Measurements from ENCODE around the gene PHACTR3. TPM values are rescaled to one million over a fixed set of nuclear protein-coding genes. Genes with fewer than 3 reads are reported as not detected.

Gene PHACTR3
- total RNA-seq, 2 donors from 2014 or later = 0.52 TPM; not detected in 1

DNA sequence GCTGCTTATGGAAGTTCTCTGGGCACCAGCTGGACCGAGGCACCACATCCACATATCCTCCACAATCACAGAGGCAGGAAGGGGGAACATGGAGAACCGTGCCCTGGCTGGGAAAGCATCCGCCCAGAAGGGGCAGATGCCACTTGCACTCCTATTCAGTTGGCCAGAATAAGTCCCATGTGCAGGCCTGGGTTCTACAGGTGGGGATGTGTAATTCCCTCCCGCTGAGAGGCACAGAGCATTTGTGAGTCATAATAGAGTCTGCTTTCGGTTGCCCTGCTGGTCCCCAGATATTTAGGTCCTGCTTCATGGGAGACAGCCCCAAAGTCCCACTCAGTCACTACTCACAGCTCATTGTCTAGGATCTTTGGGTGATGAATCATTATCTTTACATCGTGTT is 104.0 kb downstream of the PHACTR3 start:
- Mint-ChIP-seq H3K4me1 (no peaks in the 10 kb centered on the region), H3K4me3 (no peak overlapping the region), H3K27me3 (peaks cover 17% of the 10 kb centered on the region), H3K36me3 (ENCODE audit: low read depth) (no peaks in the 10 kb centered on the region), H3K27ac (no peak overlapping the region)
- no peak for ATAC-seq
- no peak for DNase-seq
- H3K9me3 ChIP-seq (ENCODE audit: control insufficient read depth, low read length, poor library complexity, severe bottlenecking) = no peaks in the 10 kb centered on the region

DNA sequence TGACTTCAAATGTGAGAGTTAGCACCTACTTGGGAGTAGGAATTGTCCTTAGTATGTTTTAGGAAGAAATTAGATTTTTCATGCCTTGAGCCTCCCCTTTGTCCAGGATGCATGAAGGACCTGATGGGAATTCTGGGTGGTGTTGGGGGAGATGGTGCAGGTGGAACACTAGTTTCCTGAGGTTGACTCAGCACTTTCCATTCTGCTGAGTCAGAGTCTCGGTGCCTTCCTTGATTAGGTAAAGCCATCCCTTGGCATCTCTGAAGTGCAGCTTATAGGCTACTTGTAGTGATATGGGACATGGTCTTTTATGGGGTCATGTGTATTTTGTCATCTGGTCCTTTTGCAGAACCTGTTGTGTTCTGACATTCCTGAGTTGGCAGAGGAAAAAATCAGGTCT is 105.3 kb downstream of the PHACTR3 start:
- ATAC-seq = no peak
- no peak overlapping the region for H3K27ac Mint-ChIP-seq

DNA sequence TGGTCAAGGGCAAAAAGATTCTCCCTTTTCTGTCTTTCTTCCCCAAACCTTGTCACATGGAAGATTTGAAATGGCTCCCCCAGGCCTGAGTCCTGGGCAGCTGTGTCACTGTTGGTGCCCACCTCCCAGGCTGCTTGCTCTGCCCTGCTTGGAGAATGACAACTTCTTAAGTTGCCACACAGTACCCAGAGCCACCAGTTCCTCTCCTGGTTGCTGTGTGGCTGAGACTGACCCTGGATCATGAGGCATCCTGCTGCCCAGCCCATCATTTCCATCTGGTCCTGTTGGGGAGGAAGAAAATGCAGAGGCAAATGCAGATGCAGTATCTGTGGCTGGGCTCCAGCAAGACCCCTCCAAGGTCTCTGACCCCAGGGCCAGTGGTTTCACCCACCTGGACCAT is 113.7 kb downstream of the PHACTR3 start:
- Mint-ChIP-seq H3K27me3 (peaks cover 32% of the 10 kb centered on the region), H3K27ac (no peak overlapping the region), H3K4me1 (peaks cover 5% of the 10 kb centered on the region), H3K36me3 (ENCODE audit: low read depth) (no peaks in the 10 kb centered on the region), H3K4me3 (no peak overlapping the region)
- no peaks in the 10 kb centered on the region for H3K9me3 ChIP-seq (ENCODE audit: control insufficient read depth, low read length, poor library complexity, severe bottlenecking)
- no peak for ATAC-seq
- no peak for DNase-seq

More for the DNA sequence above, 105.3 kb downstream of the PHACTR3 start:
- H3K9me3 ChIP-seq (ENCODE audit: control insufficient read depth, low read length, poor library complexity, severe bottlenecking) = no peaks in the 10 kb centered on the region
- Mint-ChIP-seq H3K36me3 (ENCODE audit: low read depth) (no peaks in the 10 kb centered on the region), H3K4me1 (no peaks in the 10 kb centered on the region), H3K4me3 (no peak overlapping the region), H3K27me3 (peaks cover 16% of the 10 kb centered on the region)
- no peak for DNase-seq

DNA sequence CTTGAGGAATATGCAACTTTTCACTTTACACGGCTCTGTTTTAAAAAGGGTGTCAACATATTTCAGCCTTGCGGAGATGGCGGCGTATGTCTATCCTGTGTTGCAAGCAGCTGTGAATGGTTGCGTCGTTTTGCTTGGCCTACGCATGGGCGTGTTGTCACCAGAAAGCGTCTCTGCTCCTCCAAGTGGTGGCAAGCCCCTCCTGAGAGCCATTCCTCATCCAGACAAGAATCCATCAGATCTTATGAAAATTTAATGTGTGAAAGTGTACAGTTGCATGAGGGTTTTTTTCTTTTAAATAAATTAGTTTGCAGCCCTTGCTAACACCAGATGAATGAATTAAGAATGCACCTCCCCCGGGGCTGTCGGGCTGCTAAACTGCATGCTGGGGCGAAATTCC is 114.4 kb downstream of the PHACTR3 start:
- H3K4me1 Mint-ChIP-seq = peaks cover 7% of the 10 kb centered on the region
- no peaks in the 10 kb centered on the region for H3K36me3 Mint-ChIP-seq (ENCODE audit: low read depth)
- no peak overlapping the region for H3K4me3 Mint-ChIP-seq
- ATAC-seq (no peak), DNase-seq (no peak)
- H3K27me3 Mint-ChIP-seq = peaks cover 34% of the 10 kb centered on the region
- no peak overlapping the region for H3K27ac Mint-ChIP-seq
- no peaks in the 10 kb centered on the region for H3K9me3 ChIP-seq (ENCODE audit: control insufficient read depth, low read length, poor library complexity, severe bottlenecking)

DNA sequence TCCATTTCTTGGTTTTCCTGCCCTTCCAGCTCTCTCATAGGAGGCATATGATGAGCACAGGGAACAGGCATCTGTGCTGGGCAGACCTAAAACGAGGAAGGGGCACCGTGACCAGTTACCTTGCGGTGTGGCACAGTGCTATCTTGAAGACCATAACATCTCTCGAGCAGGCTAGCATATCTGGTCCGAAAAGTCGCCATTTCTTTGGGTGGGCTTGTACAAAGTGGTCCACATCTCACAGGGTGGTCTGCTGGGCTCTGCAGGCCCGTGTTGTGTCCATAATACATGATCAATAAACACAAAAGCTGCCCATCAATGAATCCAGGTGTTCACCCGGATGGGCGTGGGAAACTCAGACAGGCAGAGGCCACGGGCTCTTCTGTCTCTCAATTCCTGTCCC is 115.7 kb downstream of the PHACTR3 start:
- DNase-seq (no peak), ATAC-seq (no peak)
- no peaks in the 10 kb centered on the region for H3K36me3 Mint-ChIP-seq (ENCODE audit: low read depth)
- H3K9me3 ChIP-seq (ENCODE audit: control insufficient read depth, low read length, poor library complexity, severe bottlenecking) = no peaks in the 10 kb centered on the region
- H3K27ac Mint-ChIP-seq = no peak overlapping the region
- peaks cover 39% of the 10 kb centered on the region for H3K27me3 Mint-ChIP-seq
- H3K4me3 Mint-ChIP-seq = no peak overlapping the region
- H3K4me1 Mint-ChIP-seq = peaks cover 7% of the 10 kb centered on the region

DNA sequence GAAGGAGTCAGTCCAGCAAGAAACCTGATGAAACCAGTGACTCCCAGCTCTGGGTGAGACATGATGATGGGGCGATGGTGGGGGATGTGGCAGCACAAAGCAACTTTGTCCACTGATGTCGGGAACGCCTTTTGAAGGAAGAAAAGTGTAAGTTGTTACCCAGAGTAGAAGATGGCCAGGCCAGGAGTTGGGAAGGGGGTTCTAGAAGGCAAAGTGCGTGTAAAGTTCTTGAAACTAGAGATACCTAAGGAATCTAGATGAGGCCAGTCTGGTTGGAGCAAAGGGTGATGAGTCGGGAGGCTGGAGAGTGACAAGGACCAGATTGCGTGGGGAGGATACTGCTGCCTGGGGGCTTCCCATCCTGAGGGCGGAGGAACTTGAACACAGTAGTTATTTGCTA is 117.0 kb downstream of the PHACTR3 start:
- no peak overlapping the region for H3K4me3 Mint-ChIP-seq
- no peak overlapping the region for H3K27ac Mint-ChIP-seq
- DNase-seq (no peak), ATAC-seq (no peak)
- H3K4me1 Mint-ChIP-seq = peaks cover 7% of the 10 kb centered on the region
- H3K9me3 ChIP-seq (ENCODE audit: control insufficient read depth, low read length, poor library complexity, severe bottlenecking) = no peaks in the 10 kb centered on the region
- H3K27me3 Mint-ChIP-seq = peaks cover 46% of the 10 kb centered on the region
- no peaks in the 10 kb centered on the region for H3K36me3 Mint-ChIP-seq (ENCODE audit: low read depth)

DNA sequence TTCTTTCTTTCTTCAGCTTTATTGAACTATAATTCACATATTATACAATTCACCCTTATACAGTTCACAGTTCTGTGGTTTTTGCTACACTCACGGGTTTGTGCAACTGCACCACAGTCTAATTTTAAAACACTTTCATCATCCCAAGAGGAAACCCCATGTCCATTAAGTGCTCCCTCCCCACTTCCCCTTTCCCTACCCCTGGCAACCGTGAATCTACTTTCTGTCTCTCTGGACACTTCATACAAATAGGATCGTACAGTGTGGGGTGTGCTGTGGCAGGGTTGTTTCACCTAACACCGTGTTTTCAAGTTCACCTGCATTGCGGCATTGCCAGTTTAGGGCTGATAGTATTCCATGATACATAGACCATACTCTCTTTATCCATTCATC is 118.8 kb downstream of the PHACTR3 start:
- Mint-ChIP-seq H3K4me1 (peaks cover 5% of the 10 kb centered on the region), H3K36me3 (ENCODE audit: low read depth) (no peaks in the 10 kb centered on the region), H3K27me3 (peaks cover 41% of the 10 kb centered on the region), H3K4me3 (no peak overlapping the region), H3K27ac (no peak overlapping the region)
- ATAC-seq (peak; percentile 23), DNase-seq (no peak)
- no peaks in the 10 kb centered on the region for H3K9me3 ChIP-seq (ENCODE audit: control insufficient read depth, low read length, poor library complexity, severe bottlenecking)

DNA sequence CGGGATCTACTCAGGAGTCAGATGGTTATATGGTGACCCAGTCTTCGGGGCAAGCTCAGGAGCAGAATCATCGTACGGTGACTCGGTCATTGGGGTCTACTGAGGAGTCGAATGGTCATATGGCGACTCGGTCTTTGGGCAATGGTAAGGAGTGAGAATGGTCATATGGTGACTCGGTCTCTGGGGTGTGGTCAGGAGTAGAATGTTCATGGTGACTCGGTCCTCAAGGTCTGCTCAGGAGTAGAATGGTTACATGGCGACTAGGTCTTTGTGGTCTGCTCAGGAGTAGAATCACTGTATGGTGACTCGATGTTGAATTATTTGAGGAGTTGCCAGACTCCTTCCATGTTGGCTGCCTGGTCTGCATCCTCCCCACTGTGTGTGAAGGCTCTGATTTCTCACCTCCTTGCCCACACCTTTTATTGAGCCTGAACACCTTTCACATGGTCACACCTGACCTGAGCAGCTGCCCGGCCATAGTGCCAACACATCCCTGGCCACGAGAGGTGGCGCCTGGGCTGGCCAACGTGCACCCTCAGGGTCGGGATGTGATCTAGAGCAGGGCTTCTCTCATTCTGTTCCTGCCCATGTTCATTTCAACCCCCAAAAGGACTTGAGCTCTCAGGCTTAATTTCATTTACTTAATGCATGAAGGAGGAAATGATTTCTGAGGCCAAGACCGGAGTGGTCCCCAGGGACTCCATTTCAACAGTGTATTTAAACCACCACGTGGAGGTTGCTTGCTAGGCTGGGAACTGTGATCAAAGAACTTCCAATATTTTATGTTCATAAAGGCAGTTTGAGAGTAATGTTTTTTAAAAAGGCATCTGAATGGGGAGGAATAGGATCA is 119.5 kb downstream of the PHACTR3 start:
- H3K27me3 Mint-ChIP-seq = peaks cover 46% of the 10 kb centered on the region
- DNase-seq (no peak), ATAC-seq (no peak)
- peaks cover 4% of the 10 kb centered on the region for H3K4me1 Mint-ChIP-seq
- H3K4me3 Mint-ChIP-seq = no peak overlapping the region
- H3K27ac Mint-ChIP-seq = no peak overlapping the region
- H3K36me3 Mint-ChIP-seq (ENCODE audit: low read depth) = no peaks in the 10 kb centered on the region
- H3K9me3 ChIP-seq (ENCODE audit: control insufficient read depth, low read length, poor library complexity, severe bottlenecking) = no peaks in the 10 kb centered on the region

DNA sequence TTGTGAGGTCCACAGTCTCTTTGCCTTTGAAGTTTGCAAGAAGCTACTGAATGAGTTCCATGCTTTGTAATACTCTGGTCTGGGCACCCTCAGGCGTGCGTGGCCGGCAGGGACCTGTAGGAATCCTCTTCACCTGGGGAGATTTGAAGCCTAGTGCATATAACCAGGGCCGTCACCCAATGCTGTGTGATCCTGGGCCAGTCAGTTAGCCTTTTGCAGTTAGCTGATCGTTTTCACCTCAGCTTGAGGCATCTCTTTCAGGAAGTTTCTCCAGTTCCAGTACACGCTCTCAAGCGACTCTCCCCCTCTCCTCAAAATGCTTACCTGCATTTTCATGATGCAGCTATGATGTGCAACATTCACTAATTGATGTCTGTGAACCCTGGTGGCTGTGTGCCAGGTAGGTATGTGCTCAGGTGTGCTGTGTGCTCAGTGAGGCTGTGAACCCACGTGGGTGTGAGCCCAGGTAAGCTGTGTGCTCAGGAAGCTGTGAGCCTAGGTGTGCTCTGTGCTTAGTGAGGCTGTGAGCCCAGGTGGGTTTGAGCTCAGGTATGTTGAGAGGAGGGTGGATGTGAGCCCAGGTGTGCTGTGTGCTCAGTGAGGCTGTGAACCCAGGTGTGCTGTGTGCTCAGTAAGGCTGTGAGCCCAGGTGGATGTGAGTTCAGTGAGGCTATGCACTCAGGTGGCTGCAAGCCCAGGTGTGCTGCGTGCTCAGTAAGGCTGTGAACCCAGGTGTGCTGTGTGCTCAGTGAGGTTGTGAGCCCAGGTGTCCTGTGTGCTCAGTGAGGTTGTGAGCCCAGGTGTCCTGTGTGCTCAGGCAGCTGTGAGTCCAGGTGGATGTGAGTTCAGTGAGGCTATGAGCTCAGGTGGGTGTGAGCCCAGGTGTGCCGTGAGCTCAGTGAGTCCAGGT is 120.4 kb downstream of the PHACTR3 start:
- Mint-ChIP-seq H3K4me3 (no peak overlapping the region), H3K27ac (no peak overlapping the region), H3K4me1 (peaks cover 4% of the 10 kb centered on the region), H3K27me3 (peaks cover 54% of the 10 kb centered on the region), H3K36me3 (ENCODE audit: low read depth) (no peaks in the 10 kb centered on the region)
- no peaks in the 10 kb centered on the region for H3K9me3 ChIP-seq (ENCODE audit: control insufficient read depth, low read length, poor library complexity, severe bottlenecking)
- DNase-seq (no peak), ATAC-seq (no peak)

DNA sequence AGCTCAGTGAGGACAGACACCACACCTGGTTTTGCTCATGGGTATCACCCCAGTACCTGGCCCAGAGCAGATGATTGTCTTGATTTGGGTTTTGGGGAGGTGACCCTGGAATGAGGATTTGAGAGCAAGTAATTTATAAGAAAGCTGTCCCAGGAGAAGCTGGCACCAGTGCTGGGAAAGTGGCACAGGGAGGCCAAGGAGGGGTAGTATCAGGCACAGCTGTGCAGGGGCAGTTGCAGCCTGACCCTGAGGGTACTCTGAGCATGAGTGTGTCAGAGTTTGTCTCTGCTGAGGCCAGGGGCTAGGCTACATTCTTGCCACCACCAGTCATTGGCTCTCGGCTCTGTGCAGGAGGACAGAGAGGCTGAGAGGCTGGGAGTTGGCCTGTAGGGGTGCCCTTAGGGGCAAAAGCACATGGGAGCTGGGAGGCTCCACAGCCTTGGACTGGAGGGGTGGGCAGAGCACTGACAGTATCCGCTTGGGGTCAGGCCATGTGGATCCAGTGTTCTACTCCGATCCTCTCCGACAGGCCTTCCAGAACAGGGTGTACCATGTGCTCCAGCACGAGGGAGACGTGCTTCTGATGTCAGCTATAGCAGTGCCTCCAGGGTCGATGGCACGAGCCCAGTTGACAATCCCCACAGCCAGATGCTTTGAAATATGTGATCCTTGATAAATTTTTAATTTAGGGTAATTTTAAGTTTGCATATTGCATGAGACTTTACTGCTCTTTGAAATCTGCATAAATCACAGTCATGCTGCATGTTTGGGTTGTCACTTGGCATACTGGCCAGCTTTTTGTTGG is 121.3 kb downstream of the PHACTR3 start:
- no peak for DNase-seq

DNA sequence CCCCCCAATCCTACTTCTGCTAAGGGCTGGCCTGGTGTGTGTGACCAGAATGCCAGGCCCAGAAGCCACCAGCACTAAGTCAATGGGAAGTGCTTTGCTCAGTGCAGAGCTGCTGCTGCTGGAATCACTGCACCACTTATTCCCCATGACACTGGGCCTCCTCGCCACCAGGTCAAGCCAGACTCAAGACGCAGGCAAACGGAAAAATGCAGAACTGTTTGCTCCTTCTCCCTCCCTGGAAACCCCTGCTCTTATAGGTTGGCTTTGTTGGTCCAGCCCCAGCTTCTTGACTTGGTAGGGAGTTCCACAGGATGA is 121.9 kb downstream of the PHACTR3 start:
- Mint-ChIP-seq H3K27ac (no peak overlapping the region), H3K36me3 (ENCODE audit: low read depth) (no peaks in the 10 kb centered on the region), H3K4me3 (no peak overlapping the region), H3K4me1 (peaks cover 4% of the 10 kb centered on the region), H3K27me3 (peaks cover 52% of the 10 kb centered on the region)
- DNase-seq (no peak), ATAC-seq (no peak)
- no peaks in the 10 kb centered on the region for H3K9me3 ChIP-seq (ENCODE audit: control insufficient read depth, low read length, poor library complexity, severe bottlenecking)

More for the DNA sequence above, 121.3 kb downstream of the PHACTR3 start:
- Mint-ChIP-seq H3K27me3 (peaks cover 57% of the 10 kb centered on the region), H3K4me1 (peaks cover 4% of the 10 kb centered on the region), H3K36me3 (ENCODE audit: low read depth) (no peaks in the 10 kb centered on the region), H3K4me3 (no peak overlapping the region), H3K27ac (no peak overlapping the region)
- no peak for ATAC-seq
- no peaks in the 10 kb centered on the region for H3K9me3 ChIP-seq (ENCODE audit: control insufficient read depth, low read length, poor library complexity, severe bottlenecking)

DNA sequence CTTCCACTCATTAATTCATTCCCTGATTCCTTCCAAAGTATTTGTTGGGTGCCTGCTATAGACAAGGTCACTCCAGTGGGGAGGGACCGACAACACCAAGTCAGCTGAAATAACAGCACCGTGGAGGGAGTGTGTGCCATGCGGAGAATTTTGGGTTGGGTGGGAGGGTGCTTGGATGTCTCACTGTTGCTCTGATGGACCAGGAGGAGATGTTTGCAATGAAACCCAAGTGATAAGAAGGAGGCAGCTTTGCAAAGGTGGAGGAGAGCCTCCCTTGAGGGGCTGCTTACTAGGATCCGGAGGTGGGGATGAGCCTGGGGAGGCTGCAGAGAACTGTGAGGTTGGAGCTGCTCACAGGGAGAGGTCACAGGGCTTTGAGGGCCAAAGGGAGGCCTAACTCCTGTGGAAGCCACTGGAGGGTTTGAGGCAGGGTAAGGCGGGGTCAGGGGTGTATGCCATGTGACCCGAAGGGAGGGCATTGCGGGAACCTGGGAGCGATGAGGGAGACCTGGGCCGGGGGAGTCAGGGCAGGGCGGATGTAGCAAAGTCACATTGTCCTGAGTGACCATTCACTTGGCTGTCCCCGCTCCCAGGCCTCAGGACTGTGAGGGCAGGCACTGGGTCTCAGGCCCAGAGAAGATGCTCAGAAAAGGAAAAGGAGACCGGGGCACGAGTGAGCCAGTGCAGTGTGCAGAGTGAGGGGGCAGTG is 124.5 kb downstream of the PHACTR3 start:
- Mint-ChIP-seq H3K36me3 (ENCODE audit: low read depth) (no peaks in the 10 kb centered on the region), H3K27me3 (peaks cover 44% of the 10 kb centered on the region), H3K4me3 (no peak overlapping the region), H3K27ac (peak overlapping the region; percentile 45), H3K4me1 (no peaks in the 10 kb centered on the region)
- no peaks in the 10 kb centered on the region for H3K9me3 ChIP-seq (ENCODE audit: control insufficient read depth, low read length, poor library complexity, severe bottlenecking)
- ATAC-seq = no peak
- DNase-seq = no peak

Measured in T-helper 17 cell (primary cell).